ENCODE results near the gene STRN4. TPM values are rescaled to one million over a fixed set of nuclear protein-coding genes. Genes with fewer than 3 reads are reported as not detected.
"Not testable (repeated sequence)": the region's sequence is repeated elsewhere in the genome, so short reads cannot be mapped to it uniquely, and the experiment has no call there.

Gene STRN4
- 73.4 TPM for polyA plus RNA-seq (2013, experiment 1 of 2; ENCODE audit: insufficient read length)
- 68.1 TPM for polyA plus RNA-seq (2013, experiment 2 of 2; ENCODE audit: insufficient read length)

GRCh38 chr19:46746281-46747057, at the start of gene STRN4:
TSS of gene STRN4 (minus strand) at chr19:46746450. CDS start at chr19:46746430, 20 bp downstream.
- DNase-seq: peak; percentile 71

- DNase-seq: no peak
These were observed 45.7 kb upstream of the STRN4 start for GRCh38 chr19:46791944-46792343.

- DNase-seq: no peak
These were observed 43.1 kb upstream of the STRN4 start for GRCh38 chr19:46789371-46789770.

GRCh38 chr19:46788968-46789338, 42.7 kb upstream of the STRN4 start:
- DNase-seq: no peak

- DNase-seq: peak; percentile 99
These were observed 42.2 kb upstream of the STRN4 start, which contains the start of gene SLC1A5 for GRCh38 chr19:46788262-46788967. TSS of gene SLC1A5 (minus strand) at chr19:46788594. CDS start at chr19:46787965, 629 bp downstream.

GRCh38 chr19:46787331-46788261, 41.3 kb upstream of the STRN4 start:
- DNase-seq: peak; percentile 81

GRCh38 chr19:46787040-46787330, 40.7 kb upstream of the STRN4 start:
- no peak for DNase-seq

GRCh38 chr19:46786236-46787039, 40.2 kb upstream of the STRN4 start:
- peak; percentile 87 for DNase-seq

- DNase-seq: no peak
These were observed 39.7 kb upstream of the STRN4 start for GRCh38 chr19:46785980-46786235.

- no peak for DNase-seq
These were observed 39.1 kb upstream of the STRN4 start for GRCh38 chr19:46785054-46785979.

- peak; percentile 98 for DNase-seq
These were observed 38.2 kb upstream of the STRN4 start for GRCh38 chr19:46784262-46785053.

GRCh38 chr19:46783670-46784069, 37.4 kb upstream of the STRN4 start:
- no peak for DNase-seq

- no peak for DNase-seq
These were observed 36.2 kb upstream of the STRN4 start for GRCh38 chr19:46782355-46783019.

- DNase-seq: not testable (repeated sequence)
These were observed 31.9 kb upstream of the STRN4 start for GRCh38 chr19:46777956-46778645.

GRCh38 chr19:46776927-46777911, 31.0 kb upstream of the STRN4 start:
- DNase-seq: no peak

- no peak for DNase-seq
These were observed 29.5 kb upstream of the STRN4 start for GRCh38 chr19:46775642-46776258.

- no peak for DNase-seq
These were observed 26.8 kb upstream of the STRN4 start for GRCh38 chr19:46773018-46773399.

Data from fibroblast of skin of scalp (primary cell).